MM.1S (cell line): Measurements from ENCODE around the gene SPRED2.

Source experiments
- EZH2 ChIP-seq: fragments of 300-600 bp; sonication (generic); optimal IDR thresholded peaks from 2 replicates; pipeline ENCODE3; 2017; ENCODE audit warnings: low read depth, mild to moderate bottlenecking, antibody characterized with exemption, low read length, mixed read lengths
- EZH2phosphoT487 ChIP-seq: fragments of 300-600 bp; sonication (generic); IDR thresholded peaks from 2 replicates; pipeline ENCODE4 v1.6.1; 2018; ENCODE audit warnings: antibody characterized with exemption, low read length
- TF ChIP-seq, protein P1 (sequence below): fragments of 300-600 bp; sonication (generic); IDR thresholded peaks from 2 replicates; pipeline ENCODE4 v1.5.1; 2016; ENCODE audit warnings: antibody characterized with exemption, low read length, mixed read lengths

DNA sequence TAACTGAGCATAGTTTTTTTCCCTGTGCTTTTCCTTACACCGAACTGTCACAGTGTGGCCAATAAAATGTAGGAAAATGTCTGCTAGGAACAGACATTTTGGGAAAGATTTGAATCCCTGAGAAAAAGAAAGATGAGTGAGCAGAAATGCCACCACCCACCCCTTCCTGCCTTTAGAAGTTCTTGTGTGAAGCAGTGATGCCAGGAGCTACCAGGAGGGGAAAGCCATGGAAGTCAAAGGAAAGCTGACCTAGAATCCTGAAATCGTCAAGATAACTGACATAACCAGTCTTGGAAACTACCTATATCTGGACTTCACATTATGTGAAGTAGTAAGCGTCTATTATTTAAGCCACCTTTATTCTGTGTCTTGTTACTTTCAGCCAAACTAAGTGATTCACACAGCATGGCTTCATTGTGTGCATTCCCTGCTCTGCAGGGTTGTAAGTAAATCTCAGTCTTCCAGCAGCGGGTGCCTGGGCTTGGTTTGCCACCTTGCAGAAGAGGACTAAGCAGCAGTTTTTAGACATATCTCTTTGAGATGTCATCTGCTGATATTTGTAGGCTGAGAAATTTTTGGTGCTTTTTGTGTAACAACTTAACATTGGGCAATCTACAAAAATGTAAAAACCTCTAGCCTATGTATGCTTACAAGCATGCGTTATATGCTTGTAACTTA is 11.2 kb upstream of the SPRED2 start:
- TF ChIP-seq, protein P1, sequence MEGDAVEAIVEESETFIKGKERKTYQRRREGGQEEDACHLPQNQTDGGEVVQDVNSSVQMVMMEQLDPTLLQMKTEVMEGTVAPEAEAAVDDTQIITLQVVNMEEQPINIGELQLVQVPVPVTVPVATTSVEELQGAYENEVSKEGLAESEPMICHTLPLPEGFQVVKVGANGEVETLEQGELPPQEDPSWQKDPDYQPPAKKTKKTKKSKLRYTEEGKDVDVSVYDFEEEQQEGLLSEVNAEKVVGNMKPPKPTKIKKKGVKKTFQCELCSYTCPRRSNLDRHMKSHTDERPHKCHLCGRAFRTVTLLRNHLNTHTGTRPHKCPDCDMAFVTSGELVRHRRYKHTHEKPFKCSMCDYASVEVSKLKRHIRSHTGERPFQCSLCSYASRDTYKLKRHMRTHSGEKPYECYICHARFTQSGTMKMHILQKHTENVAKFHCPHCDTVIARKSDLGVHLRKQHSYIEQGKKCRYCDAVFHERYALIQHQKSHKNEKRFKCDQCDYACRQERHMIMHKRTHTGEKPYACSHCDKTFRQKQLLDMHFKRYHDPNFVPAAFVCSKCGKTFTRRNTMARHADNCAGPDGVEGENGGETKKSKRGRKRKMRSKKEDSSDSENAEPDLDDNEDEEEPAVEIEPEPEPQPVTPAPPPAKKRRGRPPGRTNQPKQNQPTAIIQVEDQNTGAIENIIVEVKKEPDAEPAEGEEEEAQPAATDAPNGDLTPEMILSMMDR: no peak
- TF ChIP-seq EZH2phosphoT487 (no peak), EZH2 (no peak)
